HepG2 (cell line): Measurements from ENCODE around the gene ZKSCAN8. TPM values are rescaled to one million over a fixed set of nuclear protein-coding genes. Genes with fewer than 3 reads are reported as not detected.

Experiments used
- ATAC-seq: fragments of 200-7000 bp; cut with Tn5 transposase; 3 replicates; pipeline ENCODE4 v1.9.1; 2020; ENCODE audit warnings: mild to moderate bottlenecking, moderate library complexity
- BruUV-seq: library from RNA; stranded (reverse); fragments of 400-500 nt; replicated peaks from 2 replicates; lab custom pipeline; 2021; lab: Mats Ljungman, UMichigan
- CTCF ChIA-PET: fragments of 300-600 bp; formaldehyde crosslinking; extraction: SDS; loops from one replicate; lab custom pipeline; 2021; ENCODE audit warnings: low total read pairs, inconsistent platforms, low intra/inter-chr PET ratio; lab: Yijun Ruan, JAX
- POLR2A ChIA-PET: fragments of 350-600 bp; sonication (Branson Sonifier 250); formaldehyde crosslinking; loops from one replicate; lab custom pipeline; 2020; ENCODE audit warnings: antibody characterized with exemption, inconsistent platforms; lab: Yijun Ruan, JAX
- DNase-seq: peaks from one replicate; pipeline ENCODE4 v3.0.0-alpha.2; 2015; ENCODE audit warnings: low spot score
- FAIRE-seq: peaks from 3 replicates; lab custom pipeline; 2011; peaks lifted over from hg19 to GRCh38; lab: Jason Lieb, UNC
- H2AFZ ChIP-seq: one replicate; pipeline ENCODE4 v1.6.1; 2011; ENCODE audit warnings: low read length, inconsistent platforms
- H3K27ac ChIP-seq: fragments of 300-600 bp; 3 replicates; pipeline ENCODE4 v1.8.0; 2011; ENCODE audit warnings: mixed run types, mild to moderate bottlenecking, mixed read lengths, low read length, inconsistent platforms; ENCODE audit not compliant: insufficient read depth; ENCODE audit errors: extremely low read length
- H3K27me3 ChIP-seq, 2 experiments: fragments of 200-600 bp in 1 of 2; 2 replicates in 1 of 2; 3 replicates in 1 of 2; pipeline versions ENCODE4 v1.6.0 to v1.8.0; 2011; ENCODE audit warnings: low read length in 2 of 2, mild to moderate bottlenecking in 2 of 2, moderate library complexity in 2 of 2, inconsistent platforms in 1 of 2; ENCODE audit not compliant: insufficient read depth in 2 of 2, control insufficient read depth in 1 of 2
- H3K36me3 ChIP-seq, 2 experiments: fragments of 200-600 bp in 1 of 2; replicated peaks in 1 of 2; 2 replicates in 1 of 2; 3 replicates in 1 of 2; pipeline versions ENCODE4 v1.5.1 to v1.8.0; 2011; ENCODE audit warnings: low read length in 2 of 2, inconsistent platforms in 1 of 2; ENCODE audit not compliant: insufficient read depth in 2 of 2, control insufficient read depth in 1 of 2
- H3K4me1 ChIP-seq: 2 replicates; pipeline ENCODE4 v1.5.1; 2012; ENCODE audit warnings: low read length, inconsistent platforms; ENCODE audit not compliant: insufficient read depth
- H3K4me2 ChIP-seq: 2 replicates; pipeline ENCODE4 v1.6.0; 2011; ENCODE audit warnings: low read depth, low read length, inconsistent platforms
- H3K4me3 ChIP-seq, 3 experiments: fragments of 200-600 bp in 1 of 3; sonication (generic), shearing (Covaris generic) in 1 of 3; replicated peaks in 1 of 3; 2 replicates each; pipeline ENCODE4 v1.5.1; 2011 to 2016; ENCODE audit warnings: low read length in 3 of 3, inconsistent platforms in 2 of 3, low read depth in 2 of 3, mild to moderate bottlenecking in 2 of 3, control low read depth in 1 of 3, mixed read lengths in 1 of 3; ENCODE audit not compliant: insufficient read depth in 1 of 3
- H3K79me2 ChIP-seq: one replicate; pipeline ENCODE4 v1.6.1; 2011; ENCODE audit warnings: low read length, inconsistent platforms; ENCODE audit not compliant: insufficient read depth
- H3K9ac ChIP-seq: 2 replicates; pipeline ENCODE4 v1.6.0; 2011; ENCODE audit warnings: mild to moderate bottlenecking, low read depth, low read length, inconsistent platforms; ENCODE audit not compliant: insufficient read depth
- H3K9me3 ChIP-seq: 2 replicates; pipeline ENCODE4 v1.5.1; 2012; ENCODE audit warnings: mild to moderate bottlenecking, low read length
- H4K20me1 ChIP-seq: 2 replicates; pipeline ENCODE4 v1.6.0; 2011; ENCODE audit warnings: inconsistent platforms, mild to moderate bottlenecking, low read length, moderate library complexity; ENCODE audit not compliant: insufficient read depth
- FOXO4 ChIP-seq: sonication (generic); formaldehyde crosslinking; conservative IDR thresholded peaks from 2 replicates; pipeline ENCODE4 v1.8.1; 2023; ENCODE audit warnings: missing genetic modification reagents
- KDM5B ChIP-seq: sonication (generic); formaldehyde crosslinking; IDR thresholded peaks from 2 replicates; pipeline ENCODE4 v1.4.0; 2020; ENCODE audit warnings: missing genetic modification reagents, mild to moderate bottlenecking, borderline replicate concordance
- MAFF ChIP-seq: IDR thresholded peaks from 2 replicates; pipeline ENCODE4 v1.6.1; 2011; ENCODE audit warnings: low read depth, low read length, improper control_type of control experiment
- MAFK ChIP-seq, 2 experiments: IDR thresholded peaks in 1 of 2; conservative IDR thresholded peaks in 1 of 2; 2 replicates each; pipeline ENCODE4 v1.6.1; 2011; ENCODE audit warnings: improper control_type of control experiment in 2 of 2, low read length in 2 of 2
- PRMT3 ChIP-seq: sonication (generic); formaldehyde crosslinking; IDR thresholded peaks from 2 replicates; pipeline ENCODE4 v1.8.1; 2022; ENCODE audit warnings: low read depth, mild to moderate bottlenecking, moderate library complexity, missing genetic modification reagents, borderline replicate concordance
- RBM22 ChIP-seq: fragments of 200-400 bp; formaldehyde crosslinking; optimal IDR thresholded peaks from 2 replicates; pipeline ENCODE3; 2017; ENCODE audit warnings: mild to moderate bottlenecking, low read length, moderate library complexity
- ZKSCAN1 ChIP-seq: fragments of 150-350 bp; IDR thresholded peaks from 2 replicates; pipeline ENCODE4 v1.6.1; 2014; ENCODE audit warnings: low read length
- WGBS: methylation state at CpG from one replicate; pipeline ENCODE4 v1.1.6; 2017; ENCODE audit warnings: low lambda C conversion rate; 5-methylcytosine and 5-hydroxymethylcytosine counted together
- in situ Hi-C: cut with HindIII; loops from 2 replicates; pipeline ENCODE4 v1.10.0; 2017; ENCODE audit warnings: low pct_unique_long_range_greater_than_20kb; ENCODE audit not compliant: extremely low pct_ligation_motif_present
- intact Hi-C: fragments of 100-400 bp; cut with micrococcal nuclease; formaldehyde crosslinking; loops from one replicate; pipeline ENCODE4 v1.10.0; 2022; ENCODE audit not compliant: unreplicated experiment
- polyA plus RNA-seq, 8 experiments: library from polyadenylated mRNA; depleted of rRNA in 3 of 8; stranded (reverse) in 7 of 8; unstranded in 1 of 8; fragments of >200 nt; fragmentation: Illumina TruSeq in 4 of 8; extraction: Trizol in 4 of 8; gene quantifications; 2 replicates each; pipeline versions ENCODE4 v1.2.1 to v1.2.3, GENCODE V29; 2011 to 2016; ENCODE audit warnings: low read depth in 4 of 8, missing spikeins in 1 of 8, mixed read lengths in 1 of 8; ENCODE audit not compliant: insufficient read depth in 1 of 8
- total RNA-seq, 5 experiments: library from RNA; depleted of rRNA; stranded (reverse); fragments of >200 nt; fragmentation: Illumina TruSeq; extraction: Trizol; gene quantifications; 2 replicates each; pipeline ENCODE4 v1.2.3, GENCODE V29; 2016; ENCODE audit warnings: low read depth in 1 of 5

ZKSCAN8 gene
- total and polyA plus RNA-seq, 2 of the 13 experiments (the other 11 are each of a cell fraction or from before 2014, with no cell fraction given), result 12.4 to 20.9 TPM

- Histone ChIP-seq H3K9me3 (no peaks in the 10 kb centered on the region), H3K4me2 (no peak overlapping the region), H3K27me3 (no peaks in the 10 kb centered on the region; a peak in 1 of 5 replicates), H4K20me1 (no peaks in the 10 kb centered on the region), H3K4me3 (no peak overlapping the region), H2AFZ (no peak overlapping the region), H3K27ac (no peak overlapping the region), H3K79me2 (no peaks in the 10 kb centered on the region), H3K36me3 (peaks cover 8 to 31% of the 10 kb centered on the region in 2 experiments), H3K9ac (no peak overlapping the region), H3K4me1 (peaks cover 13% of the 10 kb centered on the region)
- no peak for DNase-seq
- WGBS, result 92% methylated on average over 4 of the region's 4 CpGs
- intact Hi-C loops (no loop called here), in situ Hi-C loops (no loop called here)
- CTCF ChIA-PET, result no interaction called here
- ATAC-seq, result no peak
- POLR2A ChIA-PET, result no interaction called here
- BruUV-seq, result no TSS peak
- no peak for FAIRE-seq
- TF ChIP-seq ZKSCAN1 (peak; percentile 87), PRMT3 (no peak), MAFK (conservative IDR thresholded peaks at IDR 0.05 in 1 of 2, IDR thresholded peaks at IDR 0.05 in 1 of 2; ENCODE audit: low read length in 2 of 2) (peak; percentile 50 to 56), MAFF (peak; percentile 8; the same call in 1 of the 2 replicates), KDM5B (CRISPR knock-in tag) (no peak)
These were observed 17.4 kb downstream of the ZKSCAN8 start for GRCh38 chr6:28159029-28159607.

- ChIA-PET CTCF (no interaction called here), POLR2A (interaction anchor here (0.9 to 2.2 kb wide), 3 partner anchors 11 to 23 kb away, joined by 3 to 24 read pairs (median 3); partner anchors contain the start of gene ZKSCAN8)
- TF ChIP-seq FOXO4 (no peak), RBM22 (peak; percentile 76)
- in situ Hi-C loops, result no loop called here
- WGBS, result 55% methylated on average over 2 of the region's 2 CpGs
- intact Hi-C loops, result loop anchor here (5.0 kb wide), 1 partner anchor 67 kb away; the partner anchor contains the start of gene ZSCAN9
- Histone ChIP-seq H3K4me3 (no peak overlapping the region), H3K36me3 (peaks cover 4 to 21% of the 10 kb centered on the region in 2 experiments; a peak in 3 of 5 replicates), H3K79me2 (no peaks in the 10 kb centered on the region), H3K27me3 (no peaks in the 10 kb centered on the region; a peak in 1 of 5 replicates), H4K20me1 (no peaks in the 10 kb centered on the region), H3K9me3 (no peaks in the 10 kb centered on the region), H2AFZ (no peak overlapping the region), H3K4me2 (no peak overlapping the region), H3K4me1 (peaks cover 13% of the 10 kb centered on the region), H3K27ac (no peak overlapping the region), H3K9ac (no peak overlapping the region)
- FAIRE-seq, result no peak
- no TSS peak for BruUV-seq
- no peak for ATAC-seq
- no peak for DNase-seq
These were observed 18.6 kb downstream of the ZKSCAN8 start for GRCh38 chr6:28160233-28160632.
